Kidney epithelial cell (primary cell): Measurements from ENCODE around the gene P3H3. TPM values are rescaled to one million over a fixed set of nuclear protein-coding genes. Genes with fewer than 3 reads are reported as not detected.

ENCODE experiments used
- DNase-seq: peaks from one replicate; pipeline ENCODE4 v3.0.0-alpha.2; 2010; ENCODE audit warnings: low read depth
- H3K27me3 ChIP-seq: 2 replicates; pipeline ENCODE4 v1.6.0; 2011; ENCODE audit warnings: low read length; ENCODE audit not compliant: control insufficient read depth, insufficient read depth
- H3K36me3 ChIP-seq: 2 replicates; pipeline ENCODE4 v1.5.1; 2011; ENCODE audit warnings: low read length; ENCODE audit not compliant: control insufficient read depth, insufficient read depth
- H3K4me3 ChIP-seq: 2 replicates; pipeline ENCODE4 v1.5.1; 2011; ENCODE audit warnings: low read depth, mild to moderate bottlenecking, control low read depth, low read length
- CTCF ChIP-seq: IDR thresholded peaks from 2 replicates; pipeline ENCODE4 v1.5.1; 2011; ENCODE audit warnings: mild to moderate bottlenecking, moderate library complexity, low read length, control low read depth, inconsistent platforms; ENCODE audit not compliant: insufficient read depth, poor library complexity, severe bottlenecking
- total RNA-seq: library from RNA; depleted of rRNA; stranded (reverse); fragments of >200 nt; gene quantifications from 2 replicates; pipeline ENCODE4 v1.2.3, GENCODE V29; 2015

Gene P3H3
- total RNA-seq, 1 donor from 2014 or later = 21.8 TPM

GRCh38 chr12:6840761-6841515 is 12.7 kb downstream of the P3H3 start, which contains the start of gene GNB3:
Gene GNB3, plus strand, starts transcription at chr12:6840925. Its CDS starts 363 bp downstream, at chr12:6841288.
- Histone ChIP-seq H3K27me3 (no peaks in the 10 kb centered on the region), H3K36me3 (peaks cover 2% of the 10 kb centered on the region), H3K4me3 (no peak within 1 kb of the TSS)
- DNase-seq = no peak
- TF ChIP-seq CTCF = no peak

- DNase-seq = no peak
- Histone ChIP-seq H3K4me3 (no peak overlapping the region), H3K36me3 (peaks cover 3% of the 10 kb centered on the region), H3K27me3 (no peaks in the 10 kb centered on the region)
- no peak for TF ChIP-seq CTCF
Observed at GRCh38 chr12:6842075-6842474, 13.9 kb downstream of the P3H3 start.

GRCh38 chr12:6843118-6843902 is 15.1 kb downstream of the P3H3 start:
- no peak for TF ChIP-seq CTCF
- no peak overlapping the region for H3K4me3 ChIP-seq
- peaks cover 6% of the 10 kb centered on the region for H3K36me3 ChIP-seq
- H3K27me3 ChIP-seq = no peaks in the 10 kb centered on the region
- no peak for DNase-seq

- Histone ChIP-seq H3K4me3 (no peak overlapping the region), H3K36me3 (peaks cover 4% of the 10 kb centered on the region), H3K27me3 (no peaks in the 10 kb centered on the region)
- no peak for TF ChIP-seq CTCF
- no peak for DNase-seq
Observed at GRCh38 chr12:6845395-6845794, 17.2 kb downstream of the P3H3 start.

GRCh38 chr12:6846316-6846869 is 18.2 kb downstream of the P3H3 start:
- Histone ChIP-seq H3K36me3 (peaks cover 4% of the 10 kb centered on the region), H3K4me3 (no peak overlapping the region), H3K27me3 (no peaks in the 10 kb centered on the region)
- no peak for DNase-seq
- no peak for TF ChIP-seq CTCF
